ENCODE measurements around the gene PTGDS.
"Not testable (repeated sequence)": the region's sequence is repeated elsewhere in the genome, so short reads cannot be mapped to it uniquely, and the experiment has no call there.

Gene PTGDS

DNA sequence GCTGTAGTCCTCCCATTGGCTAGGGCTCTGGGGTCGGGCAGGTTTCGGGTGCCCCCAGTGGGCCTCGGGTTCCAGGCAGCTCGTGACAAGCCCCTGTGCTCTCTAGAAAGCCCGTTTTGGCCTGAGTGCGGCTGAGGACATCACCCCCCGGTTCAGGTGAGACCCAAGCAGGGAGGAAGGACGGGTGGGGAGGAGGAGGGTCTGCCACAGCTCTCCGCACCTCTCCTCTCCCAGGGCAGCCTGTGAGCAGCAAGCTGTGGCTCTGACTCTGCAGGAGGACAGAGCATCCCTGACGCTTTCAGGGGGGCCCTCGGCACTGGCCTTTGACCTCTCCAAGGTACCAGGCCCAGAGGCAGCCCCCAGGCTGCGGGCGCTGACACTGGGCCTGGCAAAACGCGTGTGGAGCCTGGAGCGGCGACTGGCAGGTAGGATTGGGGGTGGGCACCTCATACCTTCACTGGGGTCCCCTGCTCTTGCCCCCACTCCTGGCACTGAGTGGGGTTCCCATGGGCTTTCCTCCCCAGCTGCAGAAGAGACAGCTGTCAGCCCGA is 15.6 kb downstream of the PTGDS start:
- DNase-seq: no peak

DNA sequence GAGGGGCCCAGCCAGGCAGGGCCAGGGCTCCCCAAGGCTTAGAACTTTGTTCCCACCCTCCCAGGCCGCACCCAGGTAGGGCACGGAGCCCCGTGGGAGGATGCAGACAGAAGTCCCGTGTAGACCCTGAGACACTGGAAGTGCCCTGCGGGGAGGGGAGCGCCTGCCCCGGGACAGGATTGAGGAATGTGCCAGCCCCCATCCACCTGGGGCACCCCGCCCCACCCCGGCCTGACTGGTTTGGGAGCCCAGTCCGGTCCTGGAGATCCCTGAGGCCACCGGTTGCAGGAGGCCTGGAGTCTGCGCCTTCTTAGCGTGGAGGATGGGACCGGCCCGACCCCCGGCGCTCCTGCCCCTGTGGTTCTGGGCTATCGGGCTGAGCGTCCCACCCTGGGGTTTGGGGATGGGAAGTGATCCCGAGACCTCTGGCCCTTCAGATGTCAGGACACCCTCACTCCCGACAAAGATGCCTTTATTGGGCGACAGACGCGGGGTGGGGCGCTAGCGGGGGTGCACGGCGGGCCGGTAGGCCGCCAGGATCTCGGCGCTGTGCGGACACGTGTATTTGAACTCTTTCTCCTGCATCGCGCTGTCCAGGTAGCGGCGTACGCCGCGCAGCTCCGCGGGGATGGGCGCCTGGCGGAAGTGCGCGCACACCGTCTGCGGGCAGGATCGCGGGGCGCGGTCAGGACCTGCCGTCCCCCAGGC is 17.0 kb downstream of the PTGDS start:
- no peak for DNase-seq

DNA sequence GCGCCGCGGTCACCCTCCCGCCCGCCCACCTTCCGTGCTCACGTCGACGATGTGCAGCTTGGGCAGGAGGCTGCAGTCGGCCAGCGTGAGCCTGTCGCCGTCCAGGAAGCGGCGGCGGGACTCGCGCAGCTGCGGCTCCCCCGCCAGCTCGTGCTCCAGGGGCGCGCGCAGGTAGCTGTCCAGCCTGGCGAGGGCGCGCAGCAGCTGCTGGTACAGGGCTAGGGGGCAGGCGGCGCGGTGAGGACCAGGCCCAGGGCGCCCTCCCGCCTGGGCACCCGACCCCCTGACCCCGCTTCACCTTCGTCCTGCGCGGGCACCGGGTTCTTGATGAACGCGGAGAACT is 17.6 kb downstream of the PTGDS start:
- DNase-seq: no peak

DNA sequence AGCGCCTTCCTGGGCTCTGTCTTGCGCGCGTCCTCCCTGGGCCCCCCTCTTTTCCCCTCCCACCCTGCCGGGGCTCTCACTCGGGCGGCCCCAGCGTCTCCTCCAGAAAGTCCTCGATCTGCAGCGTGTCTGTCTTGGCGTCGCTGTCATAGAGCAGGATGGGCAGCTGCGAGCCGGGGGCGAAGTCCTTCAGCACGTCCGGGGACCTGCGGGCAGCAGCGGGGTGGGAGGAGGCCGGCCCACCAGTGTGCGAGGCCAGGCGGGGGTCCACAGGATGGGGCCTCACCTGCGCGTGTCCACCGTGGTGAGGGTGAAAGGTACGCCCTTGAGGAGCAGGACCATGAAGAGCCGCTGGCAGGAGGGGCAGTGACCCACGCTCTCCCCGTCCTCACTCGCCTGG is 18.1 kb downstream of the PTGDS start:
- no peak for DNase-seq

DNA sequence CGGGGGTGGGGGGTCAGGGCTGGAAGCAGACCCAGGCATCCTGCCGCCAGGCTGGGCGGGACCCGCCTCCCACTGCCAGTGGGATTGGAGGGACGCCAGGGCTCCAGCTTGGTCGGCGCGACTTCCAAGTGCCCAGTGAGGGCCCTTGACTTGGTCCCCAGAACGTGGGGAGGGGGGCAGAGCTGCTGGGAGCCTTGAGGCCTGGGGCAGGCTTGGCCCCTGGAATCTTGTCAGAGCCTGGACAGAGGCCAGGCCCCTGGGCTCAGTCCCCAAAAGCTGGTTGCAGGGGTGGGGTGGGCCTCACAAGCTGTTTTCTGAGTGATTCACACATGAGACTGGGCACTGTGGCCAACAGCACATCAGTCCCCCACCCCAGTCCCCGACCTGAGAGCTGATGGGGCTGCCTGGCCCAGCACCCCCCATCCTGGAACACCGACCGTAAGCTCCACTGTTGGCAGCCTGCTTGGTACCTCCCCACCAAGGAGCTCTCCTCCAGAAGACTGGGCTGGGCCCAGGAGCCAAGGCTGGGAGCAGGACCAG is 18.5 kb downstream of the PTGDS start:
- no peak for DNase-seq

DNA sequence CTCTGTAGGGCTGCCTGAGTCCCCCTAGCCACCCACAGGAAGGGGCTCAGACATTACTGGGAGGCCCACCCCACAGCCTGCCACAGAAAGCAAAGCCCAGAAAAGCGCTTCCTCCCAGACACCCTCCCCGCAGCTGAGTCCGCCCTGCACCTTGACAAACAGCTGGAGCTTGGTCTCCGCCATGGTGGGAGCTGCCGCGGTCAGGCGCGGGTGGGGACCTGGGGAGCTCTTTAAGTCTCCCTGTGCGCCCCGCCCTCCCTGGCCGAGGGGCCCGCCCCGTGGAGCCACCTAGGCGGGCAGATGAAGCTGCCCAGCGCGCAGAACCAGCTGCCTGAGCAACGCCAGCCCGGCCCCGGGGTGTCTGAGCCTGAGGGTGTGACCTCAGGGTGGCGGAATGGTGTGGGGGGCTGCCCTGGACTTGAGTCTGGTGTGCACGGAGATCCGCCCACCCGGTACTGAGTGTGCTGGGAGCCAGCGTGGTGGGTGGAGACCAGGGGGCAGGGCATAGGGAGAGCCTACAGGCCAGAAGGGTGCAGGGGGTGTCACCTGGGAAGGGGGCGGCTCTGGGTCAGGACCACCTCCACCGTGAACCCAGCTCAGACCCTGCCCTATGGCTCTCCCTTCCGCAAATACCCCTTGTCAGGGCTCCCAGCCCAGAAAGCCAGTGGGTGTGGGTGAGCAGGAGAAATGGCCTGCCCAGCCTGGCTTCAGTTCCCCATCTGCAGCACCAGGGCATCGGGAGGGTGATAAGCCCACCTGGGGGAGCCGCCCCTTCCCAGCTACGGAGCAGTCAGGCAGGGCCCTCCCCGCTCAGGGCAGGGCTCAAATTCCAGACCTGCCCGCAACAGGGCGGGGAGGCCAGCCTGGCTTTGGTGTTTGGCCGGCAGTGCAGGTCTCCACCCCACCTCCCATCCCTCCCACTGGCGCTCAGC is 19.3 kb downstream of the PTGDS start, which contains the start of gene CLIC3:
CLIC3 (minus strand) TSS at position 208 of the 932 bp plus-strand sequence; CDS start at position 183, 25 bp downstream.
- peak; percentile 67 for DNase-seq

DNA sequence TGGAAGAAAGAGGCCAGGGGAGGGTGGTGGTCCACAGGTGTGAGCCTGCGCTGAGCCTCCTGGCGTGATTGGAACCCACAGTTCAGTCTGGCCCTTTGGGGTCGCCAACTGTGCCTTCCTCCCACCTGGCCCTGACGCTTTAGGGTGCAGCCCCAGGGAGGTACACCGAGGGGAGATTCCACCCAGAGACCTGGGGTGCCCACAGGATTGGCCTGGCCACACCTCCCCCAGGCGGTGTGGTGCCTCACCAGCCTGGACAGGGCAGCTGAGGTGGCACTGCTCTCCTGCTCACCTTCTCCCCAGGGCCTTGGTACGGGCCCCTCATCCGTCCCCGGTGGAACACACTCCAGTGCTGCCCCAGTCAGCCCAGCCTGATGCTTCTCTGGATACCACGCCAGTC is 20.1 kb downstream of the PTGDS start:
- no peak for DNase-seq

DNA sequence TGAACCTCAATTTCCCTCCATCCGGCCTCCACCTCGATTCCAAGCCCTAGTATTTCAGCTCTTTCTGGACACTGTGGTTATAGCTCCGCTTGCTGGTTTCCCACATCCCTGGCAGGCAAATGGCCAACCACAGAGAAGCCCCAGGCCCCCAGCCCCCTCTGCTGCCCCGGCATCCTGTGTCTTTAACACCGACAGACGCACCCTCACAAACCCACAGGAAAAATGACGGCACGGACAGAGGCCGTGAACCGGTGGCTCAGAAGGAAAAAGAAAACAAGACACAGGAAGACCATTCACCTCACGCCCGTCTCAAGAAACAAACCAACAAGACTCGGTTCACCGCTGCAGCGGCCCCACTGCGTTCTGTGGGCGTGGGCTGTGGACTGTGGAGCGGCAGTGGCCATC is 20.5 kb downstream of the PTGDS start:
- peak; percentile 50 for DNase-seq

DNA sequence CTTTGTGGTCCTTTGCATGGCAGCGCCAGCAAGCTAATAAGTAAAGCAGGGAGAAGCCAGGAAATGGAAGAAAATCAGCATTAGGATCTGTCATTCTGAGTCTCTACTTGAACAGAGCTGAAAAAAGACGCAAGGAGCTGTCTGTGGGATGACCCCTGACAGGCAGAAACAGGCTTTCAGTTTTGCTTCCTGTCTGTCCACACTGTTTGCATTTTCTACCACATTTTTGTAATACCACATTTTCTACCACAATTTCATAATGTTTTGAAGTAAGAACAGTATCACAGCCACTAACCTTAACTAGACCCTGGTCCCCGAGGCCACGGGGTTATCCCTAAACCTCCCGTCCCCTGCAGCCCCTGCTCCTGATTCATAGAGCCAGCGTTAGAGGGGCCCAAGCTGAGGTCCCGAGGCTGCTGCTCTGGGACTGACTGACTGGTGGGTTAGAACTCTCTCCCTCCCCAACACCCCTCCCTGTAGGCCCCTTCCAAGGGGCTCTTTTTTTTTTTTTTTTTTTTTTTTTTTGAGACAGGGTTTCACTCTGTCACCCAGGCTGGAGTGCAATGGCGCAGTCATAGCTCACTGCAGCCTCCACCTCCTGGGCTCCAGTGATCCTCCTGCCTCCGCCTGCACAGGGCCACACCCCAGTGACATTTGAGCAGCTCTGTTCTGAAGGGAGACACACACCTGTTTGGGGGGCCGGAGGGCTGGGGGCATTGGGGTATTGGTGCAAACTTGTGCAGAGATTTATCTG is 23.1 kb downstream of the PTGDS start:
- DNase-seq: no peak

DNA sequence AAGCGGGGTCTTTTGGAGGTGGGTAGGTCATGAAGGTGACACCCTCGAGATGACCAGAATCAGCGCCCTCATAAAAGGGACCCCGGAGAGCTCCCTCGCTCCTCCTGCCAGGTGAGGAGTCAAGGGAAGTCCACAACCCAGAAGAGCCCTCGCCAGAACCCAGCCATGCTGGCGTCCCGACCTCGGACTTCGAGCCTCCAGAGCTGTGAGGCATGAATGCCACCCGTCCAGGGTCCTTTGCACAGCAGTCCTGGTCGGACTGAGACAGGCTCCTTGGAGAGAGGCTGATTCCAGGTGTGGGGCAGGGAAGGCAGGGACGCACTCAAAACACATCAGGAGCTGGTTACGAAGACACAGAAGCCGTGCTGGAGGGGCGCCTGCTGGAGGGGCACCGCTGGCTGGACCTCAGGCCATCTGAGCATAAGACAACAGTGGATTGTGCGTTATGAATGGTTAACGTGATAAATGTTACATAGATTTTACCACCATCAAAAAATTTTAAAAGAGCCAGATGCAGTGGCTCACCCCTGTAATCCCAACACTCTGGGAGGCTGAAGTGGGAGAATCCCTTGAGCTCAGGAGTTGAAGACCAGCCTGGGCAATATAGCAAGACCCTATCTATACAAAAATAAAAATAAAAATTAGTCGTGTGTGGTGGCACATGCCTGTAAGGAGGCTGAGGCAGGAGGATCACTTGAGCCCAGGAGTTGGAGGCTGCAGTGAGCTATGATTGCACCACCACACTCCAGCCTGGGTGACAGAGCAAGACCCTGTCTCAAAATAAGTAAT is 24.7 kb downstream of the PTGDS start:
- no peak for DNase-seq

DNA sequence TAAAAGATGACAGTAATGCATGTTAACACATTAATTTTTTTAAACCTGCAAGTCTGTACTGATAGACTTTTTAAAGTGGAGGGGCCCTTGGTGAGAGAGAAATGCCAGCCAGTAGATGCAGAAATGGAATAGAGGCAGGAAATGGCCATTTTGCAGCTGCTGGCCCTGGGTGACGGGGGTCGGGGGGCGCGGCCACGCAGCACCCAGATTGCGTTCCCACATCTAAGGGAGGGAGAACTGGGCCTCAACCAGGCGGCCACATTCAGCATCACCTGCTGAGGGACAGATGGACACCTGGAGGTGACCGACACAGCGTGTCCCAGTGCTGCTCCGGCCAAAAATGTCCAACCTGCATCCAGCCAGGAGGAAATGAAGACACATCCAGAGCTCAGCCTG is 25.3 kb downstream of the PTGDS start:
- DNase-seq: no peak

DNA sequence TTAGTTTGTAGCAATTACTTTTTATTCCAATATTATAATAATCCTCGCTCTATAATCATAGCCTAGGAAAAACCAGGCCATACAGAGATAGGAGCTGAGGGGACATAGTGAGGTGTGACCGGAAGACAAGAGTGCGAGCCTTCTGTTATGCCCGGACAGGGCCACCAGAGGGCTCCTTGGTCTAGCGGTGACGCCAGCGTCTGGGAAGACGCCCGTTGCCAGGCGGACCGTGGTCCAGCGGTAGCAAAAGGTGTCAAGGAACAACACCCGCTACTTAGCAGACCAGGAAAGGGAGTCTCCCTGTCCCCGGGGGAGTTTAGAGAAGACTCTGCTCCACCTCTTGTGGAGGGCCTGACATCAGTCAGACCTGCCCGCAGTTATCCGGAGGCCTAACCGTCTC is 27.0 kb downstream of the PTGDS start:
- DNase-seq: not testable (repeated sequence)

DNA sequence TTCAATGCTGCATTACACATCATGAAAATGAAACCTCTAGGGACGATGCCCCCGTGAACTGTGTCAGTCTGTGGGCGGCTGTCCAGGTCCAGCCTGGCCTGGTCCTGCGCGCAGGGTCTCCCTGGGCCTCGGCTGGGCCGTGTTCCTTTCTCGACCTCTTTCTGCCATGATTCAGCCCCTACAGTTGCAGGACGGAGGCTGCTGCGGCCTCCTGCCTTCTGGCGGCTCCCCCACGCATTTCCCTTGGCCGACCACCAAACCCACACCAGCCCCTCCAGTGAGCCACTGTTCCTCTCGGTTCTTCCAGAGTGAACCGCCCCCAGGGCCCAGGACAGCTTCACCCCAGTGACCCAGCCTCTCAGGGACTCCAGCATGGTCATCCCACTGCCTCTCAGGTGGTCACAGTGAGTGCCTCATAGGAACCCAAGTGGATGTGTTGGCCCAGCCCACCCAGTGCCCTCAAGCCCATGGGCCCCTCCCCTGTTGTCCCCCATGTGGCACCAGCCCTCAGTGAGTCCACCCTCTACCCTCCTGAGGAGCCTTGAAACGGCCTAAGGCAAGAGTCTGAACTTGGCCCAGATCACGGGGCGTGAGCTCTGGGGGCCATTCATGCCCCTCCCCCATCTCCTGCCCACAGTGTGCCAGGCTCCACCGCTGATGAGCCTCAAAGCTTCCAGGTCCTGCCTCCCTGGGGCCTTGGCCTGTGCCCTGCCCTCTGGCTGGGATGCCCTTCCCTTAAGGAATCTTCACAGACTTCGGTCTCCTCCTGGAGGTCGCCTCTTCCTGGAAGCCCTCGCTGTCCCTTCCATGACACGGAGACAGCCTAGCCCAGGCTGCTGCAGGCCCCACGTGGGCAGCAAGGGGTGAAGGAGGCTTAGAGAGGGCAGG is 29.1 kb downstream of the PTGDS start:
- DNase-seq: no peak

DNA sequence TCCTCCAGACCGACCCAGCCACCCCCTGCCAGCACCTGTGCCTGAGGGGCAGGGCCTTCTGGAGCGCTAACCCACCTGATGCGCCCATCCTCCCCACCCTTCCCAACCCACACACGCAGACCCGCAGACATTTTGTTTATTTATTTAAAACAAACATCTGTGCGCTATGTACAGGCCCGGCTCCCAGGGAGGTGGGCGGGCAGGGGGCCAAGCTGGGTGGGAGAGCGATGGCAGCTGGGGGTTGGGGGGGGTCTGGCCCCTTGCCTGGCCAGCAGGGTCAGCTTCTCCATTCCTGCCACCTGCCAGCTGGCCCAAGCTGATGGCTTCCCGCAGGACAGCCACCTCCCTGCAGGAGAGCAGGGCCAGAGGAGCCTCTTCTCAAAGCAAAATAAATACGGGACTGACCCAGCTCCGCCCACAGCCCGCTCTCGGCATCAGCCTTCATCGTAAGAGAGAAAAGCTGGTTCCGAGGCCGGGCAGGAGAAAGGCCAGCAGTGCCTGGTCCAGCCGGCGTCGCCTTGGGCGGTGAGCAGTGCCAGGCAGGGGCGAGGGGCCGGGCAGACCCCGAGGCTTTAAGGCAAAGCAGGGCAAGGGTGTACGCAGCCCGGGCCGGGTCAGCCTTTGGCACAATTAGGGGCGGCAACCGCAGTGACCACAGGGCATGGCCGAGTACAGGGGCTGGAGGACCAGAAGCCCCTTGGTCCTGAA is 30.0 kb downstream of the PTGDS start:
- no peak for DNase-seq

DNA sequence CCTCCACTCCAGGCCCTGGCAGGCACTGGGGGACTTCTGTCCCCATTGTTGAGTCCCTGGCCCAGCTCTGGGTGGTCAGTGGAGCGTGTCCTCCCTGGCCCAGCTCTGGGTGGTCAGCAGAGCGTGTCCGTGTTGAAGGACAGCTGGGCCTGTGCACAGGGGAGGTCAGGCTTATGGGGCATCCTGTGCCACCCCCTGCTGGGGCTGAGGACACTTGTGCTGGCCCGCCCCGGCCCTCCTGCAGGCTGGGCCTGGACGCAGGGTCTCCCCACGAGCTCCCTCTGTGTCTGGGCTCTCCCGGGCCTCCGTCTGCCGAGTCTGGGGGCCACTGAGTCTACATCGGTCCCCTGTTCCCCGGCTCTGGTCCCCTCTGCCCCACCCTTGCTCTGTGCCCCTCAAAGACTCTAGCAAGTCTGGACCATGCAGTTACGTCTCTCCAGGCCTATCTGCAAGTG is 30.5 kb downstream of the PTGDS start:
- DNase-seq: no peak

DNA sequence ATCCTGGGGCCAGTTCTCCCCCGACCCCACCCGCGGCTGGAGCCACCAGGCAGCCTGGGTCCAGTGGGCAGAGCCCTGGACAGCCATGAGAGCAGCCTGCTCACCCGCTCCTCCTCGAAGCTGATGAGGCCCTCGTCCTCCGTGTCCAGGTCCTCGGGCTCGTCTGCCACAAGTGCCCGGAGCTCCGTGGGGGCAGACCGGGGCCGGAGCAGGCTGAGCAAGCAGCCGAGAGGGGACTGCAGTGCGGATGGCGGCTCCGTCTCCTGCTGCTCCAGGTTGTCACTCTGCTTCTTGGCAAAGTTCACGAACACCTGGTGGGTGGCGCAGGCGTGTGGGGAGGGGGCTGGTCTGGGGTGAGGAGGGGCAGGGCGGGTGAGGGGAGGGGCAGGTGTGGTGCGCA is 31.0 kb downstream of the PTGDS start:
- DNase-seq: no peak

DNA sequence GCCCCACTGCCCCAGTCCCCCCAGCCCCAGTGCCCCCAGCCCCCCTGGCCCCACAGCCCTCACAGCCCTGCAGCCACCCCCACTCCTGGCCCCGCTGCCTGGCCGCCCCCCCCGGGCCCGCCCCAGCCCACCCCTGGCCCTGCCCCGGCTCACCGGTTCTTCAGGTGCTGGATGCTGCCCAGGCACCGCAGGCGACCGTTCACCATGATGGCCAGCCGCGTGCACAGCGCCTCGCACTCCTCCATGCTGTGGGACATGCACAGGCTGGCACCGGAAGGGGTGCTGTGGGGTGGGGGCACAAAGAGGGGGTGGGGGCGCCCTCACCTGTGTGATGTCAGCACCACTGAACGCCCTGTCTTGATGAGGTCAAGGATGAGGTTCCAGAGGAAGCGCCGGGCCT is 31.9 kb downstream of the PTGDS start:
- DNase-seq: no peak

DNA sequence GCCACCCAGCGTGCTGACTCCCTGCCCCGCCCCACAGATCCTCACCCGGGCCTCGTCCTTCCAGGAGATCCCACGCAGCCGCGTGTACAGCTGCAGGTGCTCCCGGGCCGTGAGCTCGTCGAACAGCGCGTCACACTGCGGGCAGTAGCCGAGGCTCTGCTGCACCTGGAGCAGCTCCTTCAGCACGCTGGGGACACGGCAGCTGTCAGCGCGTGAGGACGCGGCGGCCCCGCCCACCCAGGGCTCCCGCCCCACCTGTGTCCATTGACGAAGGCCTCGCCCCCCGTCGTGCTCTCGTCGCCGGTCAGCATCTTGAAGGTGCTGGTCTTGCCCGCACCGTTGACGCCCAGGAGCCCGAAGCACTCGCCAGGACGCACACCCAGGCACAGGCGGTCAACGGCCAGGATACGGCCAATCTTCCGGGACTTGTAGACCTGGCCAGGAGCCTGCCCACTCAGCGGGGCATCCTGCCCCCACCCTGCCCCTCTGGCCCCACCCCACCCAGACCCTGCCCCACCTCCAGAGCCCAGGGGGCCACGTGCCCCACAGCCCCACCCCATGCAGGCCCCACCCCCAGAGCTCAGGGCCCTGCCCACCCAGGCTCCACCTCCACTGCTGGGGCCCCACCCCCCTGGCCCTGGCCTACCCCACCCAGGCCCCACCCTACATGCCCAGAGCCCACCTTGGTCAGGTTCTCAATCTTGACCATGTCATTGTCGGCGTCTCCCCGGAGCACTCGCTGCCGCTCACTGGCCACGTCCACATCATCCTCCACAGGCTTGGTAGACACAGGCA is 32.8 kb downstream of the PTGDS start:
- no peak for DNase-seq

DNA sequence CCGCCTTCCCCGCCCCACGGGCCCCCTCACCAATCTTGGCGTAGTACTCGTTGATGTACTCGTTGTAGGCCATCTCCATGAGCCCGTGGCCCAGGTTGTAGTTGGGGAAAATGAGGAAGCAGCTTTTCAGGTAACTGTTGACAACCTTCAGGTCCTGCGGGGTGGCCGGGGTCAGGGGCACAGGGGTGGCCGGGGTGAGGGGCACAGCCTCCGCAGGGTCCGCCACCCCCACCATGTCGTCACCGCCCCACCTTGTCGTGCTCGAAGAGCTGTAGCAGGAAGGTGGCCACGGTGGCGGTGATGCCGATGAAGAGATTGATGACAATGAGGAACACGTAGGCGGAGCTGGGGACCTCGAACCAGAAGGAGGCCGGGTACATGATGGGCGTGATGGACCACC is 33.9 kb downstream of the PTGDS start:
- no peak for DNase-seq
